LNCaP clone FGC (cell line): ENCODE results near the gene GTF3C4.
A peak's percentile ranks its signal among the peaks of the same experiment; 100 is the strongest.

Experiments
- DNase-seq: peaks from one replicate; pipeline ENCODE4 v3.0.0-alpha.2; 2011; ENCODE audit warnings: low read depth
- H3K4me3 ChIP-seq: 2 replicates; pipeline ENCODE4 v1.5.1; 2011; ENCODE audit warnings: mild to moderate bottlenecking, low read depth, low read length, control low read depth
- CTCF ChIP-seq: IDR thresholded peaks from 2 replicates; pipeline ENCODE4 v1.5.1; 2012; ENCODE audit warnings: mild to moderate bottlenecking; ENCODE audit not compliant: control insufficient read depth, insufficient read depth; ENCODE audit errors: extremely low read depth

GTF3C4 gene

GRCh38 chr9:132630116-132630515, 40.1 kb upstream of the GTF3C4 start:
- no peak for TF ChIP-seq CTCF
- no peak overlapping the region for H3K4me3 ChIP-seq
- no peak for DNase-seq

GRCh38 chr9:132630811-132631210, 39.5 kb upstream of the GTF3C4 start:
- TF ChIP-seq CTCF: no peak
- DNase-seq: no peak
- H3K4me3 ChIP-seq: no peak overlapping the region

- no peak for DNase-seq
- no peak for TF ChIP-seq CTCF
Measured at GRCh38 chr9:132631280-132631679, 39.0 kb upstream of the GTF3C4 start.

GRCh38 chr9:132631685-132632084, 38.6 kb upstream of the GTF3C4 start:
- no peak for DNase-seq

More at GRCh38 chr9:132631280-132631679, 39.0 kb upstream of the GTF3C4 start:
- H3K4me3 ChIP-seq: no peak overlapping the region

GRCh38 chr9:132632413-132633129, 37.7 kb upstream of the GTF3C4 start:
- TF ChIP-seq CTCF: no peak
- no peak for DNase-seq
- no peak overlapping the region for H3K4me3 ChIP-seq

More at GRCh38 chr9:132631685-132632084, 38.6 kb upstream of the GTF3C4 start:
- TF ChIP-seq CTCF: no peak
- H3K4me3 ChIP-seq: no peak overlapping the region

GRCh38 chr9:132634327-132634726, 35.9 kb upstream of the GTF3C4 start:
- no peak for TF ChIP-seq CTCF
- H3K4me3 ChIP-seq: no peak overlapping the region
- no peak for DNase-seq

- DNase-seq: peak; percentile 63
- TF ChIP-seq CTCF: no peak
Measured at GRCh38 chr9:132637351-132637750, 32.9 kb upstream of the GTF3C4 start.

More at GRCh38 chr9:132637351-132637750, 32.9 kb upstream of the GTF3C4 start:
- no peak overlapping the region for H3K4me3 ChIP-seq
